D721Med (cell line): ENCODE data around the gene RAD23A.
"Not testable (repeated sequence)": the region's sequence is repeated elsewhere in the genome, so short reads cannot be mapped to it uniquely, and the experiment has no call there.

Source experiments
- DNase-seq: peaks from one replicate; pipeline ENCODE4 v3.0.0; 2011; ENCODE audit warnings: low spot score; ENCODE audit not compliant: insufficient read length
- FAIRE-seq: peaks from 2 replicates; lab custom pipeline; 2011; peaks lifted over from hg19 to GRCh38; lab: Jason Lieb, UNC
- CTCF ChIP-seq: IDR thresholded peaks from 2 replicates; pipeline ENCODE4 v1.5.1; 2012; ENCODE audit warnings: mild to moderate bottlenecking, control low read depth; ENCODE audit not compliant: insufficient read depth; ENCODE audit errors: missing control alignments

The RAD23A gene

GRCh38 chr19:12973236-12973635, 27.6 kb downstream of the RAD23A start:
- FAIRE-seq (no peak), DNase-seq (no peak)
- TF ChIP-seq CTCF = no peak

GRCh38 chr19:12974301-12975220, 28.9 kb downstream of the RAD23A start:
- TF ChIP-seq CTCF = no peak
- FAIRE-seq (no peak), DNase-seq (no peak)

- DNase-seq (no peak), FAIRE-seq (no peak)
Measured at GRCh38 chr19:12975221-12975741, 29.6 kb downstream of the RAD23A start.

GRCh38 chr19:12976109-12976508, 30.4 kb downstream of the RAD23A start:
- not testable (repeated sequence) for DNase-seq, FAIRE-seq

More at GRCh38 chr19:12975221-12975741, 29.6 kb downstream of the RAD23A start:
- TF ChIP-seq CTCF = no peak

GRCh38 chr19:12979974-12980373, 34.3 kb downstream of the RAD23A start:
- FAIRE-seq (no peak), DNase-seq (no peak)
- no peak for TF ChIP-seq CTCF

GRCh38 chr19:12982648-12983047, 37.0 kb downstream of the RAD23A start:
- no peak for TF ChIP-seq CTCF
- DNase-seq = no peak
- no peak for FAIRE-seq

GRCh38 chr19:12983091-12983490, 37.4 kb downstream of the RAD23A start:
- FAIRE-seq (no peak), DNase-seq (no peak)
- no peak for TF ChIP-seq CTCF
